NT2/D1 (cell line): ENCODE data around the gene RTTN.

Source experiments
- SUZ12 ChIP-seq: IDR thresholded peaks from 2 replicates; pipeline ENCODE4 v1.6.1; 2011; ENCODE audit not compliant: insufficient read length, insufficient read depth; ENCODE audit errors: extremely low read depth
- YY1 ChIP-seq: IDR thresholded peaks from 2 replicates; pipeline ENCODE4 v1.6.1; 2011; ENCODE audit not compliant: insufficient read length, insufficient read depth
- ZNF274 ChIP-seq: IDR thresholded peaks from 2 replicates; pipeline ENCODE4 v1.6.1; 2011; ENCODE audit warnings: mild to moderate bottlenecking, low read depth, low read length

DNA sequence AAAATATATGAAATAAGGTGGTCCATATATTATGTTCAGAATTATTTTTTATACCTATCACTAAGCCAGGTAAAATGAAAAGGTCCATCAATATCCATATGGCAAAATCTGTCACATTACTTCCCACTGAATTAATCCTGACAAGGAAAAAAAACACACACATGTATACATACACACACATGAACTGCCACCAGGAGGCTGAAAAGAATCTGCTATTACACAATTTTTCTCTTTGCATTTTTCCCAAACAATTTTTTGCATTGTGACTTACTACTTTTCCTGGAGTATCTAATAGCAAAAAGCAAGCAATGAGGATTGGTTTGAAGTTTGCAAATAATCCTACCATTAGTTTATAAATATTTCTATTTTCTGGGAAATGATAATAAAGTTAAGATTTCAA is 129.6 kb downstream of the RTTN start:
- TF ChIP-seq SUZ12 = no peak
- no peak for TF ChIP-seq ZNF274
- no peak for TF ChIP-seq YY1
